Measurements from ENCODE around the gene STAMBPL1.

Gene STAMBPL1

GRCh38 chr10:88840881-88841280, 39.2 kb upstream of the STAMBPL1 start:
- Histone ChIP-seq H3K9me3 (no peaks in the 10 kb centered on the region), H3K4me3 (no peak overlapping the region), H3K27ac (no peak overlapping the region), H3K27me3 (no peaks in the 10 kb centered on the region), H3K36me3 (no peaks in the 10 kb centered on the region), H3K4me1 (no peaks in the 10 kb centered on the region)
- intact Hi-C loops (cut with DNase I; ENCODE audit: low total_unique reads): loop anchor here (10.0 kb wide), 1 partner anchor 184 kb away; no protein-coding TSS in a partner anchor
- TF ChIP-seq CTCF (IDR thresholded peaks at IDR 0.05): no peak
- DNase-seq: no peak

- no peak overlapping the region for H3K4me3 ChIP-seq
- no peaks in the 10 kb centered on the region for H3K36me3 ChIP-seq
- intact Hi-C loops (cut with DNase I; ENCODE audit: low total_unique reads): loop anchor here (10.0 kb wide), 1 partner anchor 183 kb away; no protein-coding TSS in a partner anchor
- H3K27ac ChIP-seq: no peak overlapping the region
- no peak for DNase-seq
- H3K4me1 ChIP-seq: no peaks in the 10 kb centered on the region
- TF ChIP-seq CTCF (IDR thresholded peaks at IDR 0.05): no peak
- no peaks in the 10 kb centered on the region for H3K9me3 ChIP-seq
- H3K27me3 ChIP-seq: no peaks in the 10 kb centered on the region
Measured at GRCh38 chr10:88841316-88842111, 38.5 kb upstream of the STAMBPL1 start.

- Histone ChIP-seq H3K4me3 (no peak overlapping the region), H3K36me3 (no peaks in the 10 kb centered on the region), H3K27ac (no peak overlapping the region), H3K9me3 (no peaks in the 10 kb centered on the region), H3K27me3 (no peaks in the 10 kb centered on the region), H3K4me1 (no peaks in the 10 kb centered on the region)
- intact Hi-C loops (cut with DNase I; ENCODE audit: low total_unique reads): loop anchor here (10.0 kb wide), 1 partner anchor 182 kb away; no protein-coding TSS in a partner anchor
- no peak for DNase-seq
- TF ChIP-seq CTCF (IDR thresholded peaks at IDR 0.05): no peak
Measured at GRCh38 chr10:88843171-88843570, 36.9 kb upstream of the STAMBPL1 start.

GRCh38 chr10:88848499-88848898, 31.5 kb upstream of the STAMBPL1 start:
- no peaks in the 10 kb centered on the region for H3K9me3 ChIP-seq
- H3K4me1 ChIP-seq: no peaks in the 10 kb centered on the region
- DNase-seq: no peak
- intact Hi-C loops (cut with DNase I; ENCODE audit: low total_unique reads): loop anchor here (10.0 kb wide), 1 partner anchor 176 kb away; no protein-coding TSS in a partner anchor
- H3K27ac ChIP-seq: no peak overlapping the region
- no peaks in the 10 kb centered on the region for H3K27me3 ChIP-seq
- no peak for TF ChIP-seq CTCF (IDR thresholded peaks at IDR 0.05)
- no peak overlapping the region for H3K4me3 ChIP-seq
- H3K36me3 ChIP-seq: no peaks in the 10 kb centered on the region

- H3K27ac ChIP-seq: no peak overlapping the region
- no peak for TF ChIP-seq CTCF (IDR thresholded peaks at IDR 0.05)
- no peak for DNase-seq
- H3K27me3 ChIP-seq: no peaks in the 10 kb centered on the region
- H3K9me3 ChIP-seq: no peaks in the 10 kb centered on the region
- intact Hi-C loops (cut with DNase I; ENCODE audit: low total_unique reads): loop anchor here (10.0 kb wide), 1 partner anchor 176 kb away; no protein-coding TSS in a partner anchor
- H3K4me1 ChIP-seq: no peaks in the 10 kb centered on the region
- H3K4me3 ChIP-seq: no peak overlapping the region
- no peaks in the 10 kb centered on the region for H3K36me3 ChIP-seq
Measured at GRCh38 chr10:88849234-88849633, 30.8 kb upstream of the STAMBPL1 start.
